ENCODE results near the gene FOS.
A peak's percentile ranks its signal among the peaks of the same experiment; 100 is the strongest.
"Not testable (repeated sequence)": the region's sequence is repeated elsewhere in the genome, so short reads cannot be mapped to it uniquely, and the experiment has no call there.

The FOS gene

DNA sequence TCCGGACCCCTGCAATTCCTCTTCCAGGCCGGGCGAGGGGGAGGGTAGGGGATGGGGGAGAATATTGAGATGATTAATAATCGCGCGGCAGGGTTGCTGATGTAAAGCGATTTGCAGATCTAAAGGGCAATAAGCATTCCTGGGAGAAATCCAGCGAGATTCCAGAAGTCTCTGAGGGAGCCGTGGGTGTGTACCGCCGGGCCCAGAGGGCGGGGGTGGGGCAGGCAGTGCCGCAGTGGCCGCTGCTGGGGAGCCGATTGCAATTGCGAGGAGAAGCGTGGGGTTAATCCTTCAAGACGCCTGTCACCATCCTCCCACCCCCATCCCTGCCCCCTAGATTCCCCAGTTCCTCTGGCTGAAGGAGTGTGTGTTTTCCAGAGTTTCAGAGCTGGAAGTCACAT lies 16.4 kb downstream of the FOS start:
- peak overlapping the region; percentile 82 for H3K4me3 Mint-ChIP-seq
- H3K27me3 Mint-ChIP-seq, result no peaks in the 10 kb centered on the region
- no peak for DNase-seq (ENCODE audit: low spot score in 2 of 2)
- peaks cover 13% of the 10 kb centered on the region for H3K4me1 Mint-ChIP-seq
- H3K9me3 Mint-ChIP-seq, result no peaks in the 10 kb centered on the region
- peaks cover 15% of the 10 kb centered on the region for H3K36me3 Mint-ChIP-seq (ENCODE audit: insufficient read depth)
- H3K27ac Mint-ChIP-seq (ENCODE audit: low read depth), result peak overlapping the region; percentile 99
- ATAC-seq (replicated peaks; ENCODE audit: extremely low read depth, poor library complexity, severe bottlenecking), result no peak

DNA sequence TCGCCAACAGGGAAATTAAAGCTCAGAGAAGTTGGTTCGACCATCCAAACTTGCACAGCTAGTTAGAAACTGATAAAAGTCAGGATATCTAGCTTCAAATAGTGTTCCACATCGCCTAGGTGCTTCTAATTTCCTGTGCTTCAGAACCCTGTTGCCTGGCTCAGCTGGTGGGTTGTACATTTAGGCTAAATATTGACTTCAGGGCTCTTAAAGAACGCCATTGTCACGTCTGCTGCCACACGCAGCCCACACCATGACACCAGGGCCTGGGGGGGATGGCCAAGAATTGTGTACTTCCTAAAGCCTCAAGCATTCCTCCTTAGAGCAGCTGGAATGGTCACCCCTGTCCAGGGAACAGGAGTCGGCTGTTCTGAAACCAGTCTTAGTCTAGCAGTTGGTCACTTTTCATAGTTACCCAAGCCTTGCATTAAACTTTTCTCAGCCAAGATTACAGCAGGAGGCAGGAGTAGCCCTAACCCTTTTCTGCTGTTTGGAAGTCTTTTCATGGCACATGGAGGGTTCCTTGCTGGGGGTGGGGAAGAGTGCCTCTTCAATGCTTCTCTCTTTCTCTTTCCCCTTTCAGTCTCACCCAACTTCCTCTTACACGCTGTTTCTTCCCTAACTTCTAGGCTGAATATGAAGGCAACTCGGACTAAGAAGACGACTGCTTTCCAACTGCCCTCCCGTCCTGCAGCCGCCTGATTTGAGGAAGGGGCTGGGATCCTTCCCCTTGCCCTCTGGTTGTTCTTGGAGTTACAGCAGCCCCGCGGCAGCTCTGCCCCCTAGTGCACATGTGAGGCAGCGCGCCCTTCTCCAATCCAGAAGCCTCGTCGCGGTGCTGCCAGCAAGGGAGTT lies 17.1 kb downstream of the FOS start:
- H3K4me1 Mint-ChIP-seq, result peaks cover 13% of the 10 kb centered on the region
- H3K27ac Mint-ChIP-seq (ENCODE audit: low read depth), result peak overlapping the region; percentile 96
- ATAC-seq (replicated peaks; ENCODE audit: extremely low read depth, poor library complexity, severe bottlenecking), result peak; percentile 17
- H3K36me3 Mint-ChIP-seq (ENCODE audit: insufficient read depth), result peaks cover 15% of the 10 kb centered on the region
- H3K4me3 Mint-ChIP-seq, result peak overlapping the region; percentile 82
- H3K9me3 Mint-ChIP-seq, result no peaks in the 10 kb centered on the region
- no peaks in the 10 kb centered on the region for H3K27me3 Mint-ChIP-seq
- peak; percentile 67 to 69 for DNase-seq (ENCODE audit: low spot score in 2 of 2)

- no peak for DNase-seq (ENCODE audit: low spot score in 2 of 2)
- ATAC-seq (replicated peaks; ENCODE audit: extremely low read depth, poor library complexity, severe bottlenecking), result no peak
- H3K4me1 Mint-ChIP-seq, result peaks cover 20% of the 10 kb centered on the region
Measured at GRCh38 chr14:75297411-75298040, 18.9 kb downstream of the FOS start.

DNA sequence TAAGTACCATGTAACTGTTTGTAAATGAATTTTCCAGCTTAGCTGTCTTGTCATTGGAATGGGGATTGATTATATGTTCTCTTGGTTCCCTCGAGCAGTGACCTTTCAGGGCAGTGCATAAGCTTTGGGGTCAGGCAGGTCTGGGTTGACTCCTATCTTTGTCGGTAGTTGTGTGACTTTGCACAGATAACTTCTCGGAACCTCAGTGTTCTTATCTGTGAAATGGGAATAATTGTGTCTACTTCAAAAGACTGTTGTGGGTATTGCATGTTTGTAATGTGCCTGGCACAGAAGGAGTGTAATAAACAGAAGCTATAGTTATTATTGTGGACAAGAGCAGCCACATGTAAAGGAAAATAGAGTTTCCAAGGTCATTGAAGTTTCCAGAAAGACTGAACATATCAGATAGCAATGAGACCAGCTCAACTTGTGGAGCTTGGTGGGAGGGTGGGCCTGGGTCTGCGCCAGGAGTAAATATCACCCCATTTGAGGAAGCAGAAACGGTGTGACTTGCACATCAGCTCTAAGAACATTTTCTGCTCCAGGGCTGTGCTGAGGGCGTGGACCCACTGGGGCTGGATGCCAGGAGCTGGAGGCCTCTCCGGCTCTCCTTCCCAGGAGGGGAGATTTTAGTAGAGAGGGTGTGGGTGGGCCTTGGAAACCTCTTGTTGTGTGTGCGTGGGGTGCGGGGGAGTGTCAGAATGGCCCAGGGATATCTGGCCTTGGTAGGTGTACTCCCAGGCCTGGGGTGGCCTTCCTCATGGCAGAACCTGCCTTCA lies 19.7 kb downstream of the FOS start:
- Mint-ChIP-seq H3K9me3 (no peaks in the 10 kb centered on the region), H3K36me3 (ENCODE audit: insufficient read depth) (peaks cover 15% of the 10 kb centered on the region), H3K4me3 (no peak overlapping the region), H3K4me1 (peaks cover 22% of the 10 kb centered on the region), H3K27ac (ENCODE audit: low read depth) (no peak overlapping the region), H3K27me3 (no peaks in the 10 kb centered on the region)
- ATAC-seq (replicated peaks; ENCODE audit: extremely low read depth, poor library complexity, severe bottlenecking) (no peak), DNase-seq (ENCODE audit: low spot score in 2 of 2) (no peak)

More at GRCh38 chr14:75297411-75298040, 18.9 kb downstream of the FOS start:
- Mint-ChIP-seq H3K9me3 (no peaks in the 10 kb centered on the region), H3K4me3 (no peak overlapping the region), H3K36me3 (ENCODE audit: insufficient read depth) (peaks cover 15% of the 10 kb centered on the region), H3K27ac (ENCODE audit: low read depth) (no peak overlapping the region), H3K27me3 (no peaks in the 10 kb centered on the region)

DNA sequence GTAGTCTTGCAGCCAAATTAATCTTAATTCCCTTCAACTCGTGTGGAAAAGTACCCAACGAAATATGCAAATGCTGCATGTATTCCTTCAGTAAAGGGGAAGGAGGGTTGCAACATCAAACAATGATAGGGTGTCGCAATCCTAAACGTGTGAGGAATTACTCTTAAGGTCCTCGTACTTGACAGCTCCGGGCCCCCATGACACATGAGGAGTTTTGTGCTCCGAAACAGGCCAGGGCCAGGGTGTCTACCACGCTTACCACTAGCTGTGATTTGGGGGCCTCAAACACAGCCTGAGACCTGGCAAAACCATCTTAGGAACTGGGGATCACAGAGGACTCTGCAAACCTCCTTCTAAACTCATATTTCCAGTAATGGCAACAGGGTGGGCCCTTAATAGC lies 20.4 kb downstream of the FOS start:
- no peak overlapping the region for H3K4me3 Mint-ChIP-seq
- ATAC-seq (replicated peaks; ENCODE audit: extremely low read depth, poor library complexity, severe bottlenecking), result no peak
- peaks cover 14% of the 10 kb centered on the region for H3K36me3 Mint-ChIP-seq (ENCODE audit: insufficient read depth)
- H3K27me3 Mint-ChIP-seq, result no peaks in the 10 kb centered on the region
- no peak for DNase-seq (ENCODE audit: low spot score in 2 of 2)
- peaks cover 27% of the 10 kb centered on the region for H3K4me1 Mint-ChIP-seq
- no peak overlapping the region for H3K27ac Mint-ChIP-seq (ENCODE audit: low read depth)
- no peaks in the 10 kb centered on the region for H3K9me3 Mint-ChIP-seq

- H3K4me1 Mint-ChIP-seq, result peaks cover 27% of the 10 kb centered on the region
- no peak overlapping the region for H3K27ac Mint-ChIP-seq (ENCODE audit: low read depth)
- no peak overlapping the region for H3K4me3 Mint-ChIP-seq
- DNase-seq (ENCODE audit: low spot score in 2 of 2), result no peak
- H3K9me3 Mint-ChIP-seq, result no peaks in the 10 kb centered on the region
- H3K27me3 Mint-ChIP-seq, result no peaks in the 10 kb centered on the region
- peaks cover 9% of the 10 kb centered on the region for H3K36me3 Mint-ChIP-seq (ENCODE audit: insufficient read depth)
- no peak for ATAC-seq (replicated peaks; ENCODE audit: extremely low read depth, poor library complexity, severe bottlenecking)
Measured at GRCh38 chr14:75299576-75299975, 20.9 kb downstream of the FOS start.

GRCh38 chr14:75301666-75302325 lies 23.2 kb downstream of the FOS start:
- Mint-ChIP-seq H3K27me3 (no peaks in the 10 kb centered on the region), H3K4me1 (peaks cover 13% of the 10 kb centered on the region), H3K9me3 (no peaks in the 10 kb centered on the region), H3K4me3 (no peak overlapping the region), H3K36me3 (ENCODE audit: insufficient read depth) (peaks cover 4% of the 10 kb centered on the region), H3K27ac (ENCODE audit: low read depth) (no peak overlapping the region)
- ATAC-seq (replicated peaks; ENCODE audit: extremely low read depth, poor library complexity, severe bottlenecking) (no peak), DNase-seq (ENCODE audit: low spot score in 2 of 2) (no peak)

DNA sequence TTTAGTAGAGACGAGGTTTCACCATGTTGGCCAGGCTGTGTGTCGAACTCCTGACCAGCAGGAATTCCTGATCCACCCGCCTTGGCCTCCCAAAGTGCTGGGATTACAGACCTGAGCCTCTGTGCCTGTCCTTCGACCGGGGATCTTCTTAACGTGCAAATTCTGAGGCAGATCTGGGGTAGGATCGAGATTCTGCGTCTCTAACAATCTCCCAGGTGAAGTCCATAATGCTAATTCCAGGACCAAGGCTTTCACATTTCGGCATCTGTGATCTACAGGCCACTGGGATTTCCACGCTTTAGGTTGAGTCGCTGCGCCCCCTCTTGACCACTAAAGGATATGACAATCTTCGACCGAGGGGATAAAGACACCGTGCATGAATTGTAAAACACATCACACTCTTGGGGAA lies 24.8 kb downstream of the FOS start:
- Mint-ChIP-seq H3K4me3 (no peak overlapping the region), H3K36me3 (ENCODE audit: insufficient read depth) (peaks cover 3% of the 10 kb centered on the region), H3K4me1 (peaks cover 23% of the 10 kb centered on the region), H3K27me3 (peaks cover 9% of the 10 kb centered on the region), H3K9me3 (no peaks in the 10 kb centered on the region), H3K27ac (ENCODE audit: low read depth) (no peak overlapping the region)
- peak in 1 of 2 donors; percentile 46 for DNase-seq (ENCODE audit: low spot score in 2 of 2)
- ATAC-seq (replicated peaks; ENCODE audit: extremely low read depth, poor library complexity, severe bottlenecking), result peak; percentile 65

- not testable (repeated sequence) for H3K27me3 Mint-ChIP-seq; H3K36me3 Mint-ChIP-seq (ENCODE audit: insufficient read depth); H3K4me3 Mint-ChIP-seq; H3K9me3 Mint-ChIP-seq; ATAC-seq (replicated peaks; ENCODE audit: extremely low read depth, poor library complexity, severe bottlenecking); H3K27ac Mint-ChIP-seq (ENCODE audit: low read depth); DNase-seq (ENCODE audit: low spot score in 2 of 2)
- H3K4me1 Mint-ChIP-seq, result peaks cover 19% of the 10 kb centered on the region
Measured at GRCh38 chr14:75306410-75306809, 27.8 kb downstream of the FOS start.

GRCh38 chr14:75306927-75307699 lies 28.5 kb downstream of the FOS start:
- H3K4me1 Mint-ChIP-seq, result peaks cover 16% of the 10 kb centered on the region
- peaks cover 3% of the 10 kb centered on the region for H3K36me3 Mint-ChIP-seq (ENCODE audit: insufficient read depth)
- no peak overlapping the region for H3K4me3 Mint-ChIP-seq
- DNase-seq (ENCODE audit: low spot score in 2 of 2) (no peak), ATAC-seq (replicated peaks; ENCODE audit: extremely low read depth, poor library complexity, severe bottlenecking) (no peak)
- H3K9me3 Mint-ChIP-seq, result no peaks in the 10 kb centered on the region
- peaks cover 9% of the 10 kb centered on the region for H3K27me3 Mint-ChIP-seq
- no peak overlapping the region for H3K27ac Mint-ChIP-seq (ENCODE audit: low read depth)

GRCh38 chr14:75307700-75308379 lies 29.2 kb downstream of the FOS start:
- H3K4me3 Mint-ChIP-seq, result no peak overlapping the region
- peaks cover 9% of the 10 kb centered on the region for H3K27me3 Mint-ChIP-seq
- no peaks in the 10 kb centered on the region for H3K9me3 Mint-ChIP-seq
- ATAC-seq (replicated peaks; ENCODE audit: extremely low read depth, poor library complexity, severe bottlenecking), result peak; percentile 36
- peaks cover 3% of the 10 kb centered on the region for H3K36me3 Mint-ChIP-seq (ENCODE audit: insufficient read depth)
- no peak overlapping the region for H3K27ac Mint-ChIP-seq (ENCODE audit: low read depth)
- DNase-seq (ENCODE audit: low spot score in 2 of 2), result peak; percentile 32 to 49
- peaks cover 16% of the 10 kb centered on the region for H3K4me1 Mint-ChIP-seq
